Measurements from ENCODE around the gene STAM.

STAM gene

GRCh38 chr10:17647326-17647725 lies 3.4 kb downstream of the STAM start:
- WGBS (ENCODE audit: extremely low coverage, insufficient coverage, insufficient read length), result no CpG with 5 or more reads among the region's 3 CpGs
- no peak overlapping the region for H3K23ac ChIP-seq (ENCODE audit: low read length)
- no peak for DNase-seq

DNA sequence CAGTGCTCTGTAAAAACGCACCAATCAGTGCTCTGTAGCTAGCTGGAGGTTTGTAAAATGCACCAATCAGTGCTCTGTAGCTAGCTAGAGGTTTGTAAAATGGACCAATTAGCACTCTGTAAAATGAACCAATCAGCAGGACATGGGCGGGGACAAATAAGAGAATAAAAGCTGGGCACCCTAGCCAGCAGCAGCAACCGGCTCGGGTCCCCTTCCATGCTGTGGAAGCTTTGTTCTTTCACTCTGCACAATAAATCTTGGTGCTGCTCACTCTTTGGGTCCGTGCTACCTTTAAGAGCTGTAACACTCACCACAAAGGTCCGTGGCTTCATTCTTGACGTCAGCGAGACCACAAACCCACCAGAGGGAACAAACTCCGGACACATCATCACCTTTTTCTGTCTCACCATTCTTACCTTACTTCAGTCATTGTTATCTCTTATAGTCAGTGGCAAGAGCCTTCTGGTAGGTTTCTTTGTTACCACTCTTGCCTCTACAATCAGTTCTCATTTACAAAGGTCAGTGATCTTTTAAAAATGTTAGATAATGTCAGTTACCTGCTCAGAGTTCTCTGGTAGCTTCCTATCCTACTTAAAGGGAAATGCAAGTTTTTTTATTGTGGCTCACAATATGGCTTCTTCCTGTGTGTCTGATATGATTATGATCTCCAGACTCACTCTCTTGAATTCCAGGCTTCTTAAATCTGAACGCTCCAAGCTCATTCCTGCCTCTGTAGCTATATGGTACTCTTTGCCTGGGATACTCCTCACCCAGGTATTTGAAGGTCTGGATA lies 4.5 kb downstream of the STAM start:
- no CpG with 5 or more reads among the region's 10 CpGs for WGBS (ENCODE audit: extremely low coverage, insufficient coverage, insufficient read length)
- no peak for DNase-seq
- no peak overlapping the region for H2AFZ ChIP-seq (ENCODE audit: insufficient read depth, low read length, poor library complexity)
- no peaks in the 10 kb centered on the region for H3K36me3 ChIP-seq (ENCODE audit: control insufficient read depth in 1 of 2, insufficient read depth in 2 of 2, low read length in 2 of 2)
- no peak overlapping the region for H3K4me2 ChIP-seq (ENCODE audit: low read length)
- H3K18ac ChIP-seq (ENCODE audit: low read length), result no peak overlapping the region
- peak overlapping the region; percentile 72 for H2BK120ac ChIP-seq (ENCODE audit: insufficient read depth, low read length, poor library complexity)
- H2AK5ac ChIP-seq (ENCODE audit: low read length), result no peak overlapping the region
- peak overlapping the region; percentile 87 for H3K27ac ChIP-seq (ENCODE audit: low read depth, low read length)
- H2BK5ac ChIP-seq (ENCODE audit: low read depth, low read length, poor library complexity), result peak overlapping the region; percentile 59
- H2BK12ac ChIP-seq (ENCODE audit: low read length), result no peak overlapping the region
- H3K27me3 ChIP-seq (ENCODE audit: insufficient read depth, low read length), result no peaks in the 10 kb centered on the region
- H3K79me2 ChIP-seq (ENCODE audit: control insufficient read depth, insufficient read depth, low read length, poor library complexity), result peaks cover 7% of the 10 kb centered on the region
- no peak overlapping the region for H4K91ac ChIP-seq (ENCODE audit: low read depth, low read length)
- H3K9ac ChIP-seq (ENCODE audit: low read length), result no peak overlapping the region
- H3K4me1 ChIP-seq (ENCODE audit: control insufficient read depth in 1 of 2, insufficient read depth in 2 of 2, low read length in 2 of 2), result peaks cover 2 to 8% of the 10 kb centered on the region in 2 experiments
- peaks cover 17% of the 10 kb centered on the region for H3K79me1 ChIP-seq (ENCODE audit: low read length)
- H4K8ac ChIP-seq (ENCODE audit: low read depth, low read length), result no peak overlapping the region
- no peak overlapping the region for H3K23ac ChIP-seq (ENCODE audit: low read length)
- peak overlapping the region; percentile 51 for H3K4ac ChIP-seq (ENCODE audit: low read depth, low read length)
- H3K9me3 ChIP-seq (ENCODE audit: insufficient read depth, low read depth, low read length), result no peaks in the 10 kb centered on the region
- no peak overlapping the region for H3K4me3 ChIP-seq (ENCODE audit: low read depth, low read length)
- H4K12ac ChIP-seq (ENCODE audit: low read depth, low read length), result no peak overlapping the region
- H3K14ac ChIP-seq (ENCODE audit: low read length), result no peak overlapping the region

More at GRCh38 chr10:17647326-17647725, 3.4 kb downstream of the STAM start:
- no peak overlapping the region for H3K4me3 ChIP-seq (ENCODE audit: low read depth, low read length)
- H2BK5ac ChIP-seq (ENCODE audit: low read depth, low read length, poor library complexity), result no peak overlapping the region
- no peak overlapping the region for H2AK5ac ChIP-seq (ENCODE audit: low read length)
- peak overlapping the region; percentile 91 for H3K4ac ChIP-seq (ENCODE audit: low read depth, low read length)
- peaks cover 19% of the 10 kb centered on the region for H3K79me1 ChIP-seq (ENCODE audit: low read length)
- no peak overlapping the region for H2BK12ac ChIP-seq (ENCODE audit: low read length)
- H3K27ac ChIP-seq (ENCODE audit: low read depth, low read length), result no peak overlapping the region
- no peaks in the 10 kb centered on the region for H3K9me3 ChIP-seq (ENCODE audit: insufficient read depth, low read depth, low read length)
- no peaks in the 10 kb centered on the region for H3K36me3 ChIP-seq (ENCODE audit: control insufficient read depth in 1 of 2, insufficient read depth in 2 of 2, low read length in 2 of 2)
- H4K91ac ChIP-seq (ENCODE audit: low read depth, low read length), result no peak overlapping the region
- H4K12ac ChIP-seq (ENCODE audit: low read depth, low read length), result no peak overlapping the region
- H2BK120ac ChIP-seq (ENCODE audit: insufficient read depth, low read length, poor library complexity), result no peak overlapping the region
- no peak overlapping the region for H4K8ac ChIP-seq (ENCODE audit: low read depth, low read length)
- no peak overlapping the region for H3K4me2 ChIP-seq (ENCODE audit: low read length)
- no peaks in the 10 kb centered on the region for H3K27me3 ChIP-seq (ENCODE audit: insufficient read depth, low read length)
- H3K14ac ChIP-seq (ENCODE audit: low read length), result no peak overlapping the region
- no peak overlapping the region for H3K9ac ChIP-seq (ENCODE audit: low read length)
- H2AFZ ChIP-seq (ENCODE audit: insufficient read depth, low read length, poor library complexity), result no peak overlapping the region
- peaks cover 2 to 8% of the 10 kb centered on the region in 2 experiments for H3K4me1 ChIP-seq (ENCODE audit: control insufficient read depth in 1 of 2, insufficient read depth in 2 of 2, low read length in 2 of 2)
- no peak overlapping the region for H3K18ac ChIP-seq (ENCODE audit: low read length)
- H3K79me2 ChIP-seq (ENCODE audit: control insufficient read depth, insufficient read depth, low read length, poor library complexity), result peaks cover 9% of the 10 kb centered on the region

DNA sequence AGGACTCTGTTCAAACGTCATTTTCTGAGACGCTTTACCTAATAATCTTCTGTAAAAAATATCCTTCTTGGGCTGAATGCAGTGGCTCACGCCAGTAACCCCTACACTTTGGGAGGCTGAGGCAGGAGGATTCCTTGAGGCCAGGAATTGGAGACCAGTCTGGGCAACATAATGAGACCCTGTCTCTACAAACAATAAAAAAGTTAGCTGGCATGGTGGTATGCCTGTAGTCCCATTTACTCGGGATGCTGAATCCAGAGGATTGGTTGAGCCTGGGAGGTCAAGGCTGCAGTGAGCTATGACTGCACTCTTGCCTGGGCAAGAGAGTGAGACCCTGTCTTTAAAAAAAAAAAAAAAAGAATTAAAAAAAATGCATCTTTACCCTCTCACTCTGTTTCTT lies 5.1 kb downstream of the STAM start:
- Histone ChIP-seq H3K4me3 (ENCODE audit: low read depth, low read length) (no peak overlapping the region), H3K27me3 (ENCODE audit: insufficient read depth, low read length) (no peaks in the 10 kb centered on the region), H3K14ac (ENCODE audit: low read length) (peak overlapping the region; percentile 77), H3K4me2 (ENCODE audit: low read length) (no peak overlapping the region), H2BK12ac (ENCODE audit: low read length) (peak overlapping the region; percentile 84), H3K4ac (ENCODE audit: low read depth, low read length) (peak overlapping the region; percentile 86), H3K4me1 (ENCODE audit: control insufficient read depth in 1 of 2, insufficient read depth in 2 of 2, low read length in 2 of 2) (peaks cover 2 to 8% of the 10 kb centered on the region in 2 experiments), H3K9me3 (ENCODE audit: insufficient read depth, low read depth, low read length) (no peaks in the 10 kb centered on the region), H3K23ac (ENCODE audit: low read length) (no peak overlapping the region), H4K12ac (ENCODE audit: low read depth, low read length) (no peak overlapping the region), H4K91ac (ENCODE audit: low read depth, low read length) (peak overlapping the region; percentile 55), H3K9ac (ENCODE audit: low read length) (no peak overlapping the region), H4K8ac (ENCODE audit: low read depth, low read length) (no peak overlapping the region), H2AFZ (ENCODE audit: insufficient read depth, low read length, poor library complexity) (no peak overlapping the region), H3K79me2 (ENCODE audit: control insufficient read depth, insufficient read depth, low read length, poor library complexity) (peaks cover 7% of the 10 kb centered on the region), H3K79me1 (ENCODE audit: low read length) (peaks cover 12% of the 10 kb centered on the region), H2AK5ac (ENCODE audit: low read length) (peak overlapping the region; percentile 62), H2BK120ac (ENCODE audit: insufficient read depth, low read length, poor library complexity) (peak overlapping the region; percentile 72), H3K27ac (ENCODE audit: low read depth, low read length) (peak overlapping the region; percentile 87), H2BK5ac (ENCODE audit: low read depth, low read length, poor library complexity) (peak overlapping the region; percentile 93), H3K36me3 (ENCODE audit: control insufficient read depth in 1 of 2, insufficient read depth in 2 of 2, low read length in 2 of 2) (no peaks in the 10 kb centered on the region), H3K18ac (ENCODE audit: low read length) (peak overlapping the region; percentile 71)
- no peak for DNase-seq
- no CpG with 5 or more reads among the region's 4 CpGs for WGBS (ENCODE audit: extremely low coverage, insufficient coverage, insufficient read length)

DNA sequence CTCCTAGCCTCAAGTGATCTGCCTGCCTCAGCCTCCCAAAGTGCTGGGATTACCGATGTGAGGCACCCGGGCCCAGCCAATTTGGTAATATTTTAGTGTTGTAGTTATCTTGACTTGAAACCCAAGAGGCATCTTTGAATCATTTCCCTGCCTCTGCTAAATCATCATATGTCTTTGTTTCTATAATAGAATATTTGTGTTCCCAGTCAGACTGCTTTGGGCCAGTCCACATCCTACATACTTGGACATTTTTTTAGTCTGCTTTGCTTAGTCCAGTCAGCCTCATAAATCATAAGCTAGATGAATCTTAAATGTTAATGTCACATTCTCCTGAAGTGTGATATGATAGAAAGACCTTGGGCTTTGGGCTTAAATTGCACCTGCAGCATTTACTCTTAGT lies 5.9 kb downstream of the STAM start:
- Histone ChIP-seq H2AK5ac (ENCODE audit: low read length) (no peak overlapping the region), H2BK12ac (ENCODE audit: low read length) (peak overlapping the region; percentile 64), H2AFZ (ENCODE audit: insufficient read depth, low read length, poor library complexity) (no peak overlapping the region), H4K12ac (ENCODE audit: low read depth, low read length) (no peak overlapping the region), H3K4me2 (ENCODE audit: low read length) (no peak overlapping the region), H4K91ac (ENCODE audit: low read depth, low read length) (no peak overlapping the region), H2BK5ac (ENCODE audit: low read depth, low read length, poor library complexity) (peak overlapping the region; percentile 56), H3K9me3 (ENCODE audit: insufficient read depth, low read depth, low read length) (no peaks in the 10 kb centered on the region), H2BK120ac (ENCODE audit: insufficient read depth, low read length, poor library complexity) (peak overlapping the region; percentile 43), H3K9ac (ENCODE audit: low read length) (no peak overlapping the region), H3K23ac (ENCODE audit: low read length) (no peak overlapping the region), H3K18ac (ENCODE audit: low read length) (no peak overlapping the region), H3K14ac (ENCODE audit: low read length) (no peak overlapping the region), H3K4ac (ENCODE audit: low read depth, low read length) (peak overlapping the region; percentile 62), H3K27ac (ENCODE audit: low read depth, low read length) (no peak overlapping the region), H4K8ac (ENCODE audit: low read depth, low read length) (no peak overlapping the region), H3K27me3 (ENCODE audit: insufficient read depth, low read length) (no peaks in the 10 kb centered on the region), H3K79me1 (ENCODE audit: low read length) (peaks cover 9% of the 10 kb centered on the region), H3K4me3 (ENCODE audit: low read depth, low read length) (no peak overlapping the region), H3K4me1 (ENCODE audit: control insufficient read depth in 1 of 2, insufficient read depth in 2 of 2, low read length in 2 of 2) (peaks cover 2 to 8% of the 10 kb centered on the region in 2 experiments), H3K36me3 (ENCODE audit: control insufficient read depth in 1 of 2, insufficient read depth in 2 of 2, low read length in 2 of 2) (no peaks in the 10 kb centered on the region), H3K79me2 (ENCODE audit: control insufficient read depth, insufficient read depth, low read length, poor library complexity) (peaks cover 2% of the 10 kb centered on the region)
- no CpG with 5 or more reads among the region's 2 CpGs for WGBS (ENCODE audit: extremely low coverage, insufficient coverage, insufficient read length)
- DNase-seq, result no peak

Measured in trophoblast cell (in vitro differentiated cells and primary cell).